T-helper 9 cell (primary cell): Measurements from ENCODE around the gene DKKL1.
"Not testable (repeated sequence)": the region's sequence is repeated elsewhere in the genome, so short reads cannot be mapped to it uniquely, and the experiment has no call there.

Source experiments
- DNase-seq: peaks from one replicate; pipeline ENCODE4 v3.0.0-alpha.2; 2020
- total RNA-seq, 2 donors: gene quantifications; one replicate each; lab custom pipeline; 2026; lab: John Stamatoyannopoulos, UW

Gene DKKL1
- 0 reads per million in 2 donors for total RNA-seq

DNA sequence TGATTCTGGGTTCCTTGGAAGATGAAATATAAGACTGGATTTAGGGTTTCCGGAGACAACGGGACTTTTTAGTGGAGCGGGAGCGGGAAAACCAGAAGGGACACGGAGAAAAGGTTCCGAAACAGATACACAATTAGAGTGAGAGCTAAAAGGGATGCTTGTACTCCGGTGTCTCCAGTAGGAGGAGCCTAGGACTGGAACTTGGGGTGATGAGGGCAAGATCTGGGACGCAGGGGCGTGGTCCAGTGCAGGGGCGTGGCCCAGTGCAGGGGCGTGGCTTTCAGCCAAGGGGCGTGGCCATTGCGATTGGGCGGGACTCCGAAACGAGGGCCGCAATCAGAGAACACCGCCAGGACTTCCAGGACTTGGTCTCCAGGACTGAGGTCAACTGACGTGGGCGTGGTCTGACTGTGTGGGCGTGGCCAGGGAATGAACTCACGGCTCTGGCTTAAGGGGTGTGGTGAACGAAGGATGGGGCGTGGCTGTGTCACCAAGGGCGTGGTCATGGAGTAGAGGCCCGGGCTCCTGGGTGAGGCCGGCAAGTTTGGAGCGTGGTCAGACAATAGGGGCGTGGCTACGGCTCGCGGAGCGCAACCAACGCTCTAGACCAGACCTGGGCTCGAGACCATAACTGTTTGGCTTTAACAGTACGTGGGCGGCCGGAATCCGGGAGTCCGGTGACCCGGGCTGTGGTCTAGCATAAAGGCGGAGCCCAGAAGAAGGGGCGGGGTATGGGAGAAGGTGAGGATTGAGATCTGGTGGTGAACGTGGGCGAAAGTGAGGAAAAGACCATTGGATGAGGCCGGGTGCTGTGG lies at the start of gene DKKL1:
TSS of gene DKKL1 (plus strand) at position 610 of the 815 bp plus-strand sequence. CDS start at position 732, 122 bp downstream.
- peak; percentile 47 for DNase-seq

GRCh38 chr19:49315111-49315510 lies 48.6 kb upstream of the DKKL1 start:
- DNase-seq, result no peak

DNA sequence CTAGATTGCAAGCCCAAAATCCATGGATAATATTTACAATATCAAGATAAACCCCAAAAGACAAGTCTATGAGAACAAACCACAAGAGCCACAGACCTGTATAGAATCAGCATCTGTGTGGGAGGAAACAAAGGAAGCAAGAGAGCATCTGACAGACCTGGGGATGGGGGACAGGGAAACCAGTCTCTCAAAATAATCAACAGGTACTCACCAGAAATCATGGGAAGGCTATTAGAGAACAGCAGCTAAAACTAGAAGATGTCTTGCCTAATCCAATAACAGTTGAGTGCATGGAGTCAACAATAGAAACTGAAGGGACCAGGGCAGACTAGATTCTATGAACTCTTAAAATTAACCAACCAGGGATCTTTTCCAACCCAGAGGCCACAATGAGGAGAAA lies 47.4 kb upstream of the DKKL1 start:
- no peak for DNase-seq

GRCh38 chr19:49318296-49318695 lies 45.4 kb upstream of the DKKL1 start:
- no peak for DNase-seq

GRCh38 chr19:49324801-49325576 lies 38.7 kb upstream of the DKKL1 start, which contains the start of gene SLC6A16:
TSS of gene SLC6A16 (minus strand) at chr19:49325191. CDS start at chr19:49311347, 13,844 bp downstream.
- DNase-seq, result no peak

DNA sequence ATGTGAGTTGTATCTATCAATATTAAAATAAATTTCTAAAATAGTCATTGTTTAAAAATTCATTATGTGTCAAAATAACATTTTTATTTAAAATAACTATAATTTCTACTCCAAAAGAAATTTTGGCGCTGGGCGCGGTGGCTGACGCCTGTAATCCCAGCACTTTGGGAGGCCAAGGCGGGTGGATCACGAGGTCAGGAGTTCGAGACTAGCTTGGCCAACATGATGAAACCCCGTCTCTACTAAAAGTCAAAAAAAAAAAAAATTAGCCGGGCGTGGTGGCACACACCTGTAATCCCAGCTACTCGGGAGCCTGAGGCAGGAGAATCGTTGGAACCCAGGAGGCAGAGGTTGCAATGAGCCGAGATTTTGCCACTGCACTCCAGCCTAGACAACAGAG lies 37.9 kb upstream of the DKKL1 start:
- DNase-seq, result not testable (repeated sequence)

GRCh38 chr19:49326165-49326704 lies 37.4 kb upstream of the DKKL1 start:
- DNase-seq, result no peak

DNA sequence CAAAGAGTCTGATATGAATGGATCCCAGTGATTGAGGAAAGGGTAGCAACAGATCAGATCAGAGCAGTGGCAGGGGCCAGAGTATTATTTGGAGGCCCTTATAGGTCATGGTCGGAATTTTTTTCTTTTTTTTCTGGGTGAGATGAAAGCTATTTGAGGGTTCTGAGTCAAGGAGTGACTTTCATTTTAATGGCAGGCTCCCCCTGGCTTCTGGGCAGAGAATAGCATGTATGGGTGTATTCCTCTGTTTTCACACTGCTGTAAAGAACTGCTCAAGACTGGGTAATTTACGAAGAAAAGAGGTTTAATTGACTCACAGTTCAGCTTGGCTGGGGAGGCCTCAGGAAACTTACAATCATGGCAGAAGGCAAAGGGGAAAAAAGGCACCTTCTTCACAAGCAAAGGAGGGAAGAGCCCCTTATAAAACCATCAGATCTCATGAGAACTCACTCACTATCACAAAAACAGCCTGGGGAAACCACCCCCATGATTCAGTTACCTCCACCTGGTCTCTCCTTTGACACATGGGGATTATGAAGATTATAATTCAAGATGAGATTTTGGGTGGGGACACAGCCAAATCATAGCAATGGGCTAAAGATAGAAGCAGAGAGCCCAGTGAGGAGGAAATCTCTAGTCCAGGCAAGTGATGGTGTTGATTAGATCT lies 35.7 kb upstream of the DKKL1 start:
- DNase-seq, result peak; percentile 20

DNA sequence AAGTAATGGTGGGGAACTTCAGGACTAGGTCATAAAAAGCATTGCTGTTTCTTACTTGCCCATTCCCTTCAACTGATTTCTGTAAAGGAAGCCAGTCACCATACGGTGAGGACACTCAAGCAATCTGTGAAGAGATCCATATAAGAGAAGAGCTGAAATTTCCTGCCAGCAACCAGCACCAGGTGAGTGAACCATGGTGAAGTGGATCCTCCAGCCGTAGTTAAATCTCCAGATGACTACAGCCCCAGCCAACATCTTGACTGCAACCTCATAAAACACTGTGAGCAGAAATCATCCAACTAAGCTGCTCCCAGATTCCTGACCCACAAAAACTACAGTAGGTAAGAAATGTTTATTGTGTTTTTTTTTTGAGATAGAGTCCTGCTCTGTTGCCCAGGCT lies 34.9 kb upstream of the DKKL1 start:
- DNase-seq, result no peak

GRCh38 chr19:49331187-49331586 lies 32.5 kb upstream of the DKKL1 start:
- not testable (repeated sequence) for DNase-seq

DNA sequence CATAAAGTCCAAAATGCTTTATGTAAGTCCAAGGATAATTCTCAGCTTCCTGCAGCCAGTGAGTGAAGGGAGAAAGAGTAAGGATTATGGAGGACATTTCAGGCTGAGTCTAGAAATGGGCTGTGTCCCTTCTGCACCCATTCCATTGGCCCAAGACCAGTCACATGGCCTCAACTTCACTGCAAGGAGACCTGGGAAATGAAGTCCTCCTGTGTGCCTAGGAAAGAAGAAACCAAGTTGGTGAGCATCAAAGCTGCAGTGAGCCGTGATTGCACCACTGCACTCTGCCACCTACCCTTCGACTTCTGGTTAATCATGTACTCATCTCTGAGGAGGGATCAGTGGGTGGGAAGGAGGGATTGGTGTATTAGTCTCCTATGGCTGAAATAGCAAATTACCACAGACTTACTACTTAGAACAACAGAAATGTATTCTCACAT lies 32.0 kb upstream of the DKKL1 start:
- peak; percentile 31 for DNase-seq

GRCh38 chr19:49332691-49333417 lies 30.8 kb upstream of the DKKL1 start:
- DNase-seq, result not testable (repeated sequence)

- no peak for DNase-seq
Measured at GRCh38 chr19:49333418-49333805, 30.3 kb upstream of the DKKL1 start.

- peak; percentile 54 for DNase-seq
Measured at GRCh38 chr19:49333811-49334288, 29.8 kb upstream of the DKKL1 start.

- peak; percentile 39 for DNase-seq
Measured at GRCh38 chr19:49335071-49335783, 28.4 kb upstream of the DKKL1 start, which contains the start of gene CD37. TSS of gene CD37 (plus strand) at chr19:49335406. CDS start at chr19:49335541, 135 bp downstream.

GRCh38 chr19:49335784-49336481 lies 27.7 kb upstream of the DKKL1 start:
- no peak for DNase-seq

DNA sequence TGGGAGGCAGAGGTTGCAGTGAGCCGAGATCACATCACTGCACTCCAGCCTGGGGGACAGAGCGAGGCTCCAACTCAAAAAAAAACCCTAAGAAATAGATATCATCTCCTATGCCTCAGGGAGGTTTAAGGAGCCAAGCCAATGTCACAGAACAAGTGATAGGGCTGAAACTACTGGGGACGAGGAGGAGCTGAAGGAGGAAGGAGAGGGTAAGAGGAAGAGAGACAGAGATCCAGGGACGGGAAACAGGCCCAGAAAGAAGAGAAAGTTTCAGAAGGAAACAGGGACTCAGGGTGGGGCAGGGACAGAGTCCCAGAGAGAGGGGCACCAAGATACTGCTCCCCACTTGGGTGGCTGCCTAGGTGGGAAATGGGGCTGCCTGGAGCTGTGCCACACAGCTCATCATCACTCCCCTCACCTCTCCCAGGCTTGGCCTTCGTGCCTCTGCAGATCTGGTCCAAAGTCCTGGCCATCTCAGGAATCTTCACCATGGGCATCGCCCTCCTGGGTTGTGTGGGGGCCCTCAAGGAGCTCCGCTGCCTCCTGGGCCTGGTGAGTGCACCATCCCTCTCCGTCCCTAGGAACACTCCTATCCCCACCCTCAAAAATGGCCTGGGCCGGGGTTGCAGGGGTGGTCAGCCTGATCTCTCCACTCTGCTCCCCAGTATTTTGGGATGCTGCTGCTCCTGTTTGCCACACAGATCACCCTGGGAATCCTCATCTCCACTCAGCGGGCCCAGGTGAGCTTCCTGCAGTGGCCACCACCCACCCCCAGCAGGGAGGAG lies 27.0 kb upstream of the DKKL1 start:
- DNase-seq, result no peak

GRCh38 chr19:49337267-49338022 lies 26.2 kb upstream of the DKKL1 start:
- no peak for DNase-seq
